HUES64 (cell line): ENCODE results near the gene LPIN3. TPM values are rescaled to one million over a fixed set of nuclear protein-coding genes. Genes with fewer than 3 reads are reported as not detected.

Experiments
- H3K27ac ChIP-seq: 2 replicates; pipeline ENCODE4 v1.7.0; 2013; ENCODE audit warnings: low read depth, low read length, inconsistent platforms
- H3K27me3 ChIP-seq: 2 replicates; pipeline ENCODE4 v1.6.1; 2013; ENCODE audit warnings: mild to moderate bottlenecking, low read length; ENCODE audit not compliant: insufficient read depth
- H3K36me3 ChIP-seq: 2 replicates; pipeline ENCODE4 v1.6.1; 2013; ENCODE audit warnings: mild to moderate bottlenecking, low read length; ENCODE audit not compliant: insufficient read depth
- H3K4me1 ChIP-seq: 2 replicates; pipeline ENCODE4 v1.6.1; 2013; ENCODE audit warnings: mild to moderate bottlenecking, low read length, moderate library complexity; ENCODE audit not compliant: insufficient read depth
- H3K4me3 ChIP-seq: 2 replicates; pipeline ENCODE4 v1.5.1; 2013; ENCODE audit warnings: mild to moderate bottlenecking, low read length, moderate library complexity
- H3K9ac ChIP-seq: 2 replicates; pipeline ENCODE4 v1.6.1; 2013; ENCODE audit warnings: mild to moderate bottlenecking, low read depth, low read length
- H3K9me3 ChIP-seq: 2 replicates; pipeline ENCODE4 v1.6.1; 2013; ENCODE audit warnings: low read depth, low read length; ENCODE audit not compliant: insufficient read depth
- WGBS: fragments of 150-250, 120-280 bp; methylation state at CpG from one replicate; pipeline ENCODE4 v1.1.7; 2013; ENCODE audit warnings: missing lambda C conversion rate; 5-methylcytosine and 5-hydroxymethylcytosine counted together
- polyA plus RNA-seq, 2 experiments: library from polyadenylated mRNA; stranded (reverse); fragments of 50-300 nt; gene quantifications; one replicate each; pipeline ENCODE4 v1.2.3, GENCODE V29; 2013

Gene LPIN3
- 2.3 TPM for polyA plus RNA-seq (2013, experiment 1 of 2)
- 2.5 TPM for polyA plus RNA-seq (2013, experiment 2 of 2)

- peak within 1 kb of the TSS; percentile 57 for H3K4me3 ChIP-seq
- H3K9ac ChIP-seq = peak within 1 kb of the TSS; percentile 28; the same call in 1 of the 2 replicates
- 2% methylated on average over 32 of the region's 33 CpGs for WGBS
These were observed at the start of gene LPIN3 for GRCh38 chr20:41340327-41341055. TSS of gene LPIN3 (plus strand) at chr20:41340821. CDS start at chr20:41345804, 4,983 bp downstream.

GRCh38 chr20:41293269-41294037 lies 47.2 kb upstream of the LPIN3 start:
- Histone ChIP-seq H3K9ac (no peak overlapping the region), H3K9me3 (no peaks in the 10 kb centered on the region), H3K36me3 (no peaks in the 10 kb centered on the region), H3K27me3 (no peaks in the 10 kb centered on the region), H3K4me1 (peaks cover 10% of the 10 kb centered on the region), H3K4me3 (no peak overlapping the region), H3K27ac (no peak overlapping the region)
- 91% methylated on average over 2 of the region's 2 CpGs for WGBS

More at GRCh38 chr20:41340327-41341055, at the start of gene LPIN3:
- Histone ChIP-seq H3K9me3 (no peaks in the 10 kb centered on the region), H3K4me1 (peaks cover 7% of the 10 kb centered on the region), H3K27me3 (peaks cover 14% of the 10 kb centered on the region), H3K36me3 (no peaks in the 10 kb centered on the region), H3K27ac (no peak within 1 kb of the TSS)

- Histone ChIP-seq H3K4me3 (no peak overlapping the region), H3K36me3 (no peaks in the 10 kb centered on the region), H3K9me3 (no peaks in the 10 kb centered on the region), H3K27ac (no peak overlapping the region), H3K9ac (no peak overlapping the region), H3K27me3 (no peaks in the 10 kb centered on the region), H3K4me1 (peaks cover 8% of the 10 kb centered on the region)
- WGBS = 89% methylated on average over 1 of the region's 3 CpGs
These were observed 40.7 kb upstream of the LPIN3 start for GRCh38 chr20:41299899-41300298.

- no peaks in the 10 kb centered on the region for H3K36me3 ChIP-seq
- no peaks in the 10 kb centered on the region for H3K9me3 ChIP-seq
- peaks cover 8% of the 10 kb centered on the region for H3K4me1 ChIP-seq
- H3K27ac ChIP-seq = no peak overlapping the region
- no peaks in the 10 kb centered on the region for H3K27me3 ChIP-seq
- H3K9ac ChIP-seq = no peak overlapping the region
- WGBS = 84% methylated on average over 3 of the region's 3 CpGs
- H3K4me3 ChIP-seq = no peak overlapping the region
These were observed 40.2 kb upstream of the LPIN3 start for GRCh38 chr20:41300383-41300782.

GRCh38 chr20:41300886-41301285 lies 39.7 kb upstream of the LPIN3 start:
- Histone ChIP-seq H3K27ac (no peak overlapping the region), H3K9me3 (no peaks in the 10 kb centered on the region), H3K36me3 (no peaks in the 10 kb centered on the region), H3K4me3 (no peak overlapping the region), H3K27me3 (no peaks in the 10 kb centered on the region), H3K4me1 (peaks cover 8% of the 10 kb centered on the region), H3K9ac (no peak overlapping the region)
- 79% methylated on average over 4 of the region's 4 CpGs for WGBS

- no peak overlapping the region for H3K9ac ChIP-seq
- no peaks in the 10 kb centered on the region for H3K27me3 ChIP-seq
- H3K9me3 ChIP-seq = no peaks in the 10 kb centered on the region
- no peak overlapping the region for H3K27ac ChIP-seq
- no peaks in the 10 kb centered on the region for H3K36me3 ChIP-seq
- 84% methylated on average over 1 of the region's 1 CpG for WGBS
- no peak overlapping the region for H3K4me3 ChIP-seq
- peaks cover 9% of the 10 kb centered on the region for H3K4me1 ChIP-seq
These were observed 36.6 kb upstream of the LPIN3 start for GRCh38 chr20:41304002-41304401.

GRCh38 chr20:41304424-41305079 lies 36.1 kb upstream of the LPIN3 start:
- 94% methylated on average over 3 of the region's 3 CpGs for WGBS
- Histone ChIP-seq H3K4me1 (peaks cover 9% of the 10 kb centered on the region), H3K36me3 (no peaks in the 10 kb centered on the region), H3K9me3 (no peaks in the 10 kb centered on the region), H3K4me3 (no peak overlapping the region), H3K27ac (no peak overlapping the region), H3K9ac (no peak overlapping the region), H3K27me3 (no peaks in the 10 kb centered on the region)

GRCh38 chr20:41306061-41306727 lies 34.4 kb upstream of the LPIN3 start:
- no peak overlapping the region for H3K27ac ChIP-seq
- no peaks in the 10 kb centered on the region for H3K27me3 ChIP-seq
- no peaks in the 10 kb centered on the region for H3K36me3 ChIP-seq
- no peak overlapping the region for H3K4me3 ChIP-seq
- 93% methylated on average over 4 of the region's 5 CpGs for WGBS
- H3K9me3 ChIP-seq = no peaks in the 10 kb centered on the region
- H3K4me1 ChIP-seq = peaks cover 9% of the 10 kb centered on the region
- H3K9ac ChIP-seq = no peak overlapping the region

- Histone ChIP-seq H3K9me3 (no peaks in the 10 kb centered on the region), H3K4me1 (peaks cover 9% of the 10 kb centered on the region), H3K27ac (no peak overlapping the region), H3K9ac (no peak overlapping the region), H3K27me3 (no peaks in the 10 kb centered on the region), H3K4me3 (no peak overlapping the region), H3K36me3 (no peaks in the 10 kb centered on the region)
- 100% methylated on average over 1 of the region's 1 CpG for WGBS
These were observed 33.6 kb upstream of the LPIN3 start for GRCh38 chr20:41307021-41307420.

GRCh38 chr20:41308290-41308711 lies 32.3 kb upstream of the LPIN3 start:
- Histone ChIP-seq H3K4me1 (peaks cover 9% of the 10 kb centered on the region), H3K9ac (no peak overlapping the region), H3K9me3 (no peaks in the 10 kb centered on the region), H3K4me3 (no peak overlapping the region), H3K27me3 (no peaks in the 10 kb centered on the region), H3K27ac (no peak overlapping the region), H3K36me3 (no peaks in the 10 kb centered on the region)
- 38% methylated on average over 1 of the region's 1 CpG for WGBS
